C4-2B (cell line): ENCODE results near the gene TMEM139.

ENCODE experiments used
- ZFX ChIP-seq: fragments of 450-650 bp; IDR thresholded peaks from 2 replicates; pipeline ENCODE4 v1.6.1; 2017
- TF ChIP-seq, protein P1 (sequence below): fragments of 450-650 bp; conservative IDR thresholded peaks from 2 replicates; pipeline ENCODE4 v1.5.1; 2017; ENCODE audit warnings: mild to moderate bottlenecking

DNA sequence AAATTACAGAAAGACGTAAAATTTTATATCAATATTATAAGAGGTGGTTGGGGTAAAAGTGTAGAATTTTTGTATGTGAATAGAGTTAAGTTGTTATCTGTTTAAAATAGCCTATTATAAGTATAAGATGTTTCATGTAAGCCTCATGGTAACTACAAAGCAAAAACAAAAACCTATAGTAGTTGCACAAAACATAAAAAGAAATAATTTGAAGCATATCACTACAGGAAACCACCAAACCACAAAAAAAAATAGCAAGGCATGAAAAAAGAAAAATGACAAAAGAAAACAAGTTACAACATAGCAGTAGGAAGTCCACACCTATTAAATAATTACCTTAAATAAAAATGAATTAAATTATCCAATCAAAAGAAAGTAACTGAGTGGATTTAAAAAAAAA, 33.9 kb upstream of the TMEM139 start:
- TF ChIP-seq, protein P1, sequence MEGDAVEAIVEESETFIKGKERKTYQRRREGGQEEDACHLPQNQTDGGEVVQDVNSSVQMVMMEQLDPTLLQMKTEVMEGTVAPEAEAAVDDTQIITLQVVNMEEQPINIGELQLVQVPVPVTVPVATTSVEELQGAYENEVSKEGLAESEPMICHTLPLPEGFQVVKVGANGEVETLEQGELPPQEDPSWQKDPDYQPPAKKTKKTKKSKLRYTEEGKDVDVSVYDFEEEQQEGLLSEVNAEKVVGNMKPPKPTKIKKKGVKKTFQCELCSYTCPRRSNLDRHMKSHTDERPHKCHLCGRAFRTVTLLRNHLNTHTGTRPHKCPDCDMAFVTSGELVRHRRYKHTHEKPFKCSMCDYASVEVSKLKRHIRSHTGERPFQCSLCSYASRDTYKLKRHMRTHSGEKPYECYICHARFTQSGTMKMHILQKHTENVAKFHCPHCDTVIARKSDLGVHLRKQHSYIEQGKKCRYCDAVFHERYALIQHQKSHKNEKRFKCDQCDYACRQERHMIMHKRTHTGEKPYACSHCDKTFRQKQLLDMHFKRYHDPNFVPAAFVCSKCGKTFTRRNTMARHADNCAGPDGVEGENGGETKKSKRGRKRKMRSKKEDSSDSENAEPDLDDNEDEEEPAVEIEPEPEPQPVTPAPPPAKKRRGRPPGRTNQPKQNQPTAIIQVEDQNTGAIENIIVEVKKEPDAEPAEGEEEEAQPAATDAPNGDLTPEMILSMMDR: no peak
- TF ChIP-seq ZFX: no peak
